ENCODE data around the gene IRX5. TPM values are rescaled to one million over a fixed set of nuclear protein-coding genes. Genes with fewer than 3 reads are reported as not detected.

The IRX5 gene
- polyA plus RNA-seq, 1 experiment = not detected

DNA sequence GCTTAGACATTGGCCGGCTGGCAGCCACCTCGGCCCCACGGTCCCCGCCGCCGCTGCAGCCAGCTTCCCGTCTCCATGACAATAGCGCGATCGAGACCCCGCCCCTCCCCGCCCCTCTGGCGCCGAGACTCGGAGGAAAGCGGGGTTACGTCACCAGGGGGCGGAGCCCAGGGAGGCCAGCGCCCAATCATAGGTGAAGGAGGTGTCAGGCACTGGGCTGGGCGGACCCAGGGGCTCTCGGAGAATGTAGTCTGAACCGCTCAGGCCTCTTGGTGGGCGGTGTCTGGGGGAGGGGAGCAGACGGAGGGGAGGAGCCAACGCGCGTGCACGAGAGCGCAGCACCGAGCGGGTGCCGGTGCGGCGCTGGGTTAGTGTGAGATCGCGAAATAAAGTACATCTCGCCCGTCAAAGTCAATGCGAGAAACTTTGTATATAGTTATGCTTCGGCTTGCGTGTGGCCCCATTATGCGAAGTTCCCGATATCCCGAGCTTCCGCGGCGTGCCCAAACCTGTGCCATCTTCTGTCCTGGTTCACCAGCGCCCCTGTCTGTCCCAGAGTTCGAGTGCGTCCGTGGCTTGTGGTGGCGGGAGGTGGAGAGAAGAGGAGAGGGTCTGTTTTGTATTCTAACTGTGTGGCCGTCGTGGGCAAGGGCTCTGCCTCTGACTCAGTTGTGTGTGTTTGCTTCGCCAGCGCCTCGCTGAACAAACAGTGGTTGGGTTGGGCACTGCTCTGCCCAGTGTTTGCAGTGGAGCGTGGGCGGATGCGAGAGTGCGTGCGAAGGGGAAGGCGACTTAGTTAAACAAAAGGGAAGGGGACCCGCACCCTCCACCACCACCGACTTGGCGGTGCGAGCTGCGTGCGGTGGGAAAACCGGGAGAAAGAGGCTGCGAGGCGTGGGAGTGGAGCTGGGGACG is 1.3 kb upstream of the IRX5 start:
- POLR2A ChIA-PET = no interaction called here

DNA sequence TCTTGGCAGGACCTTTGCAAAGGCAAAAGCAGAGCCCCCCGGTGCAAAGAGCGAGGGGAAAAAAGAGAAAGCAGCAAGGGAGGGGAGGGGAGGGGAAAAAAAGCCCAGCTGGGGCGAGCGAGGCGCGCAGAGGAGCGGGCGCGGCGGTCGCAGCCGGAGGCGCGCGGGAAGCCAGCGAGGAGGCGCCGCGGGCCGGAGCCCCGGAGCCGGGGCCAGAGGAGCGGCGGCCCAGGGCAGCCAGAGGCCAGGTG is 129 bp downstream of the IRX5 start:
- POLR2A ChIA-PET = no interaction called here
- H3K9me3 ChIP-seq (ENCODE audit: control insufficient read depth, insufficient read depth, low read length) = peaks cover 22% of the 10 kb centered on the region

More for the DNA sequence above, 1.3 kb upstream of the IRX5 start:
- peak overlapping the region; percentile 51 for H3K4me3 ChIP-seq (ENCODE audit: low read depth, low read length)
- peaks cover 59% of the 10 kb centered on the region for H3K27me3 ChIP-seq (ENCODE audit: control insufficient read depth, insufficient read depth, low read length)
- peak; percentile 49 for DNase-seq (ENCODE audit: low read depth, low spot score)
- TF ChIP-seq, protein P1, sequence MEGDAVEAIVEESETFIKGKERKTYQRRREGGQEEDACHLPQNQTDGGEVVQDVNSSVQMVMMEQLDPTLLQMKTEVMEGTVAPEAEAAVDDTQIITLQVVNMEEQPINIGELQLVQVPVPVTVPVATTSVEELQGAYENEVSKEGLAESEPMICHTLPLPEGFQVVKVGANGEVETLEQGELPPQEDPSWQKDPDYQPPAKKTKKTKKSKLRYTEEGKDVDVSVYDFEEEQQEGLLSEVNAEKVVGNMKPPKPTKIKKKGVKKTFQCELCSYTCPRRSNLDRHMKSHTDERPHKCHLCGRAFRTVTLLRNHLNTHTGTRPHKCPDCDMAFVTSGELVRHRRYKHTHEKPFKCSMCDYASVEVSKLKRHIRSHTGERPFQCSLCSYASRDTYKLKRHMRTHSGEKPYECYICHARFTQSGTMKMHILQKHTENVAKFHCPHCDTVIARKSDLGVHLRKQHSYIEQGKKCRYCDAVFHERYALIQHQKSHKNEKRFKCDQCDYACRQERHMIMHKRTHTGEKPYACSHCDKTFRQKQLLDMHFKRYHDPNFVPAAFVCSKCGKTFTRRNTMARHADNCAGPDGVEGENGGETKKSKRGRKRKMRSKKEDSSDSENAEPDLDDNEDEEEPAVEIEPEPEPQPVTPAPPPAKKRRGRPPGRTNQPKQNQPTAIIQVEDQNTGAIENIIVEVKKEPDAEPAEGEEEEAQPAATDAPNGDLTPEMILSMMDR (IDR thresholded peaks at IDR 0.05; ENCODE audit: low read depth, low read length) = no peak
- CTCF ChIA-PET = no interaction called here
- H3K27ac ChIP-seq (ENCODE audit: low read depth, low read length) = no peak overlapping the region
- peaks cover 22% of the 10 kb centered on the region for H3K9me3 ChIP-seq (ENCODE audit: control insufficient read depth, insufficient read depth, low read length)

DNA sequence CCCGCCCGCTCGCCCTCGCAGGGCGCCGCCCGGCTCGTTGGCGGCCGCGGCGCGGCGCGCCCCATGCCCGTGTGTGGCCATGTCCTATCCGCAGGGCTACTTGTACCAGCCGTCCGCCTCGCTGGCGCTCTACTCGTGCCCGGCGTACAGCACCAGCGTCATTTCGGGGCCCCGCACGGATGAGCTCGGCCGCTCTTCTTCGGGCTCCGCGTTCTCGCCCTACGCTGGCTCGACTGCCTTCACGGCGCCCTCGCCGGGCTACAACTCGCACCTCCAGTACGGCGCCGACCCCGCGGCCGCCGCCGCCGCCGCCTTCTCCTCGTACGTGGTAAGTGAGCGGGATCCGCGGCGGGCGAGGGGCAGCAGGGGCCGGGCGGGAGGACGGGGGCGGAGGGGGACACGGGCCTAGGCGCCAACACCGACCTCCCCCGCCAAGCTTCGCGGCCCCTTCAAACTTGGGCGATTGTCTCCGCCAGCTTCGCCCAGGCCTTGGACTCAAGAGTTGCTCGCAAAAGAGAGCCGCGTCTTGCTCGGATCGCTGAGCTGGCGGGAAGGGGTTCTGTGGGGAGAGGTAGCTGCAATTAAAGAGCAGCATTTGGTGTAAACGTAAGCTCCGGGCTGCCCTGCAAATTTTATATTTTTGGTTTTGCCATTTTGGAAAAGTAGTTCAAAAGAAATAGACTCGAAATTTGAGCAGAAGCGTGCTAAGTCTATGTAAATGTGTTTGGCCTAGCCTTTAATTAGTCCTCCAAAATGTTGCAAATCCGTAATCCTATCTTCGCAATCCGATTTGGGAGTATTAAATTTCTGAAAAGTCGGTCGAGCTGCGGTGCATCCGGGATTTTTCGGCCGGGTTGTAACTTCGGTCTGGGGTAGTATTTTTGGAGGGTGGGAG is 702 bp downstream of the IRX5 start:
- Histone ChIP-seq H3K27ac (ENCODE audit: low read depth, low read length) (no peak overlapping the region), H3K9me3 (ENCODE audit: control insufficient read depth, insufficient read depth, low read length) (peaks cover 22% of the 10 kb centered on the region), H3K27me3 (ENCODE audit: control insufficient read depth, insufficient read depth, low read length) (peaks cover 79% of the 10 kb centered on the region), H3K4me3 (ENCODE audit: low read depth, low read length) (peak overlapping the region; percentile 37)
- ChIA-PET POLR2A (no interaction called here), CTCF (no interaction called here)
- no peak for DNase-seq (ENCODE audit: low read depth, low spot score)
- TF ChIP-seq, protein P1 (IDR thresholded peaks at IDR 0.05; ENCODE audit: low read depth, low read length) = no peak

More for the DNA sequence above, 129 bp downstream of the IRX5 start:
- Histone ChIP-seq H3K27me3 (ENCODE audit: control insufficient read depth, insufficient read depth, low read length) (peaks cover 73% of the 10 kb centered on the region), H3K27ac (ENCODE audit: low read depth, low read length) (no peak overlapping the region), H3K4me3 (ENCODE audit: low read depth, low read length) (peak overlapping the region; percentile 51)
- DNase-seq (ENCODE audit: low read depth, low spot score) = no peak
- CTCF ChIA-PET = no interaction called here
- TF ChIP-seq, protein P1 (IDR thresholded peaks at IDR 0.05; ENCODE audit: low read depth, low read length) = no peak

DNA sequence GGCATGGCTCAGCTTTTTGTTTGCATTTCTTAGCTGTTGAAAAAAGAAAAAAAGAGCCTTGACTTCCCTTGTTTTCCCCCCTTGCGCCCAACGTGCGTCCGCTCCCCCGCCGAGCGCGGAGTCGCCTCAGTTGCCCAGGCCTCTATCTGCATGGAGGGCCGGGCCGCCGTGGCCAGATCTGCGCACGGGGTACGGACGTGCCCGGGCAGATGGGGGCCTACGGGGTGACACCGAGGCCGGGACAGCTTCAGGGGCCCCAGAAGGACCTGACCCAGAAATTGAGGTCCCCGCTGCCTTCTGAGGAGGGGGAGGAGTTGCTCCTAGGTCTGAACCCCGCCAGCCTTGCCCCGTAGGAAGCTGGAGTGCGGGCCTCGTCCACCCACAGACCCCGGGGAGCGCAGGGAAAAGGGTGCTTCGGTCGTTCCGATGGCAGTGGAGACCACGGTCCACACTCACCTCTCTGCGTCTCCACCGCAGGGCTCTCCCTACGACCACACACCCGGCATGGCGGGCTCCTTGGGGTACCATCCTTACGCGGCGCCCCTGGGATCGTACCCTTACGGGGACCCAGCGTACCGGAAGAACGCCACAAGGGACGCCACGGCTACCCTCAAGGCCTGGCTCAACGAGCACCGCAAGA is 1.5 kb downstream of the IRX5 start:
- Histone ChIP-seq H3K27me3 (ENCODE audit: control insufficient read depth, insufficient read depth, low read length) (peaks cover 83% of the 10 kb centered on the region), H3K4me3 (ENCODE audit: low read depth, low read length) (no peak overlapping the region), H3K27ac (ENCODE audit: low read depth, low read length) (no peak overlapping the region), H3K9me3 (ENCODE audit: control insufficient read depth, insufficient read depth, low read length) (peaks cover 22% of the 10 kb centered on the region)
- CTCF ChIA-PET = no interaction called here
- POLR2A ChIA-PET = no interaction called here
- TF ChIP-seq, protein P1 (IDR thresholded peaks at IDR 0.05; ENCODE audit: low read depth, low read length) = no peak
- no peak for DNase-seq (ENCODE audit: low read depth, low spot score)

All from AG04450 (cell line).